Loucy (cell line): Measurements from ENCODE around the gene ULK3.

Experiments used
- H2AFZ ChIP-seq: fragments of 200-600 bp; sonication (generic); 2 replicates; pipeline ENCODE4 v1.6.0; 2016; ENCODE audit warnings: antibody characterized with exemption, mild to moderate bottlenecking, low read length, moderate library complexity
- H3F3A ChIP-seq: fragments of 200-600 bp; 2 replicates; pipeline ENCODE4 v1.6.0; 2016; ENCODE audit warnings: antibody characterized with exemption, low read depth, mild to moderate bottlenecking
- H3K27me3 ChIP-seq: fragments of 200-600 bp; sonication (generic); 2 replicates; pipeline ENCODE4 v1.6.1; 2014; ENCODE audit warnings: low read length, mild to moderate bottlenecking; ENCODE audit not compliant: insufficient read depth, poor library complexity, severe bottlenecking
- H3K36me3 ChIP-seq: fragments of 200-600 bp; sonication (generic); 2 replicates; pipeline ENCODE4 v1.6.1; 2016; ENCODE audit warnings: low read length; ENCODE audit not compliant: insufficient read depth
- H3K4me1 ChIP-seq: fragments of 200-600 bp; sonication (generic); 2 replicates; pipeline ENCODE4 v1.5.1; 2014; ENCODE audit warnings: low read length, mild to moderate bottlenecking; ENCODE audit not compliant: insufficient read depth, poor library complexity, severe bottlenecking
- H3K4me2 ChIP-seq: fragments of 200-600 bp; sonication (generic); 2 replicates; pipeline ENCODE4 v1.6.0; 2014; ENCODE audit warnings: antibody characterized with exemption, low read length, low read depth, mild to moderate bottlenecking; ENCODE audit not compliant: poor library complexity, severe bottlenecking
- H3K4me3 ChIP-seq: fragments of 200-600 bp; sonication (generic); 2 replicates; pipeline ENCODE4 v1.5.1; 2014; ENCODE audit warnings: low read length, mild to moderate bottlenecking, mixed read lengths; ENCODE audit not compliant: poor library complexity, severe bottlenecking
- H3K79me2 ChIP-seq: fragments of 200-600 bp; sonication (generic); 2 replicates; pipeline ENCODE4 v1.6.1; 2014; ENCODE audit warnings: low read length; ENCODE audit not compliant: insufficient read depth
- H3K9ac ChIP-seq: fragments of 200-600 bp; sonication (generic); 2 replicates; pipeline ENCODE4 v1.6.0; 2014; ENCODE audit warnings: mild to moderate bottlenecking, low read depth, low read length, moderate library complexity; ENCODE audit not compliant: poor library complexity, severe bottlenecking
- H3K9me2 ChIP-seq: fragments of 200-600 bp; sonication (generic); replicated peaks from 2 replicates; pipeline ENCODE4 v1.6.1; 2016; ENCODE audit warnings: low read depth, low read length, mixed read lengths
- H3K9me3 ChIP-seq: fragments of 200-600 bp; sonication (generic); 2 replicates; pipeline ENCODE4 v1.6.1; 2014; ENCODE audit warnings: mild to moderate bottlenecking, antibody characterized with exemption, low read length, low read depth; ENCODE audit not compliant: insufficient read depth
- H4K20me1 ChIP-seq: fragments of 200-600 bp; sonication (generic); 2 replicates; pipeline ENCODE4 v1.6.0; 2014; ENCODE audit warnings: antibody characterized with exemption, low read length, mild to moderate bottlenecking; ENCODE audit not compliant: insufficient read depth, poor library complexity, severe bottlenecking
- EZH2phosphoT487 ChIP-seq: fragments of 200-600 bp; IDR thresholded peaks from 2 replicates; pipeline ENCODE4 v1.6.1; 2018; ENCODE audit warnings: antibody characterized with exemption, mild to moderate bottlenecking, moderate library complexity, borderline replicate concordance
- TF ChIP-seq, protein P1 (sequence below): fragments of 200-600 bp; sonication (generic); conservative IDR thresholded peaks from 2 replicates; pipeline ENCODE4 v1.5.1; 2014; ENCODE audit warnings: mild to moderate bottlenecking, antibody characterized with exemption, low read length

ULK3 gene

DNA sequence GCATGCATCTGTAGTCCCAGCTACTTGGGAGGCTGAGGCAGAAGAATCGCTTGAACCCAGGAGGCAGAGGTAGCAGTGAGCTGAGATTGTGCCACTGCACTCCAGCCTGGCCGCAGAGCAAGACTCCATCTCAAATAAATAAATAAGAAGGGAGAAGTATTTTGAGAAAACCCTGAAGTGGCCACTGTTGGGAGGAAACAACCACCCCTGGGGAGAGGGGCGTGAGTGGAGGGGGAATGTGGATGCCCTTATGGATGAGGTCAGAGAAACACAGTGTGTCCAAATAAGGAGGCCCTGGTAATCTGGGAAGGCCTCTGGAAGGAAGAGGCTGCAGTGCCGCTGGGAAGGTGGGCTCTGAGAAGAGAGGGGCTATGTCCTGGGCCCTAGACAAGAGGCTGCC is 20.7 kb downstream of the ULK3 start:
- no peak overlapping the region for H3K4me2 ChIP-seq

DNA sequence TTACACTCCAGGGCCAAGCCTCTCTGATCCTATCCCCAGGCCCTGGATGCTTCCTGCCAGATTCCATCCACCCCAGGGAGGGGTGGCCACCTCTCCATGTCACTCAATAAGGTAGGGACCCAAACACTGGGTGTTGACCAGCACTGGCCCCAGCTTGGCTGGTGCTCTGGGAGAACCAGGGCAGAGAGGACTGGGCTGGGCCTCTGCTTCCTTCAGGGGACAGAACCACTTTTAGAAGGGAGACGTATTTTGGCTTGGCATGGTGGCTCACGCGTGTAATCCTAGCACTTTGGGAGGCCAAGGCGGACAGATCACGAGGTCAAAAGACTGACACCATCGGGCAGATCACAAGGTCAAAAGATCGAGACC is 21.2 kb downstream of the ULK3 start:
- Histone ChIP-seq H3K9me3 (no peaks in the 10 kb centered on the region), H3K36me3 (no peaks in the 10 kb centered on the region), H3K4me2 (no peak overlapping the region), H3K4me1 (no peaks in the 10 kb centered on the region), H3K9me2 (no peaks in the 10 kb centered on the region), H3K9ac (no peak overlapping the region), H3K4me3 (no peak overlapping the region), H3K79me2 (no peaks in the 10 kb centered on the region), H3K27me3 (no peaks in the 10 kb centered on the region), H4K20me1 (no peaks in the 10 kb centered on the region), H2AFZ (no peak overlapping the region), H3F3A (no peaks in the 10 kb centered on the region)
- TF ChIP-seq, protein P1, sequence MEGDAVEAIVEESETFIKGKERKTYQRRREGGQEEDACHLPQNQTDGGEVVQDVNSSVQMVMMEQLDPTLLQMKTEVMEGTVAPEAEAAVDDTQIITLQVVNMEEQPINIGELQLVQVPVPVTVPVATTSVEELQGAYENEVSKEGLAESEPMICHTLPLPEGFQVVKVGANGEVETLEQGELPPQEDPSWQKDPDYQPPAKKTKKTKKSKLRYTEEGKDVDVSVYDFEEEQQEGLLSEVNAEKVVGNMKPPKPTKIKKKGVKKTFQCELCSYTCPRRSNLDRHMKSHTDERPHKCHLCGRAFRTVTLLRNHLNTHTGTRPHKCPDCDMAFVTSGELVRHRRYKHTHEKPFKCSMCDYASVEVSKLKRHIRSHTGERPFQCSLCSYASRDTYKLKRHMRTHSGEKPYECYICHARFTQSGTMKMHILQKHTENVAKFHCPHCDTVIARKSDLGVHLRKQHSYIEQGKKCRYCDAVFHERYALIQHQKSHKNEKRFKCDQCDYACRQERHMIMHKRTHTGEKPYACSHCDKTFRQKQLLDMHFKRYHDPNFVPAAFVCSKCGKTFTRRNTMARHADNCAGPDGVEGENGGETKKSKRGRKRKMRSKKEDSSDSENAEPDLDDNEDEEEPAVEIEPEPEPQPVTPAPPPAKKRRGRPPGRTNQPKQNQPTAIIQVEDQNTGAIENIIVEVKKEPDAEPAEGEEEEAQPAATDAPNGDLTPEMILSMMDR: no peak
- TF ChIP-seq EZH2phosphoT487: no peak

More for the DNA sequence above, 20.7 kb downstream of the ULK3 start:
- H3K4me3 ChIP-seq: no peak overlapping the region
- no peaks in the 10 kb centered on the region for H3K9me3 ChIP-seq
- no peaks in the 10 kb centered on the region for H3K9me2 ChIP-seq
- no peaks in the 10 kb centered on the region for H3F3A ChIP-seq
- no peaks in the 10 kb centered on the region for H3K79me2 ChIP-seq
- H3K36me3 ChIP-seq: no peaks in the 10 kb centered on the region
- H4K20me1 ChIP-seq: no peaks in the 10 kb centered on the region
- H3K9ac ChIP-seq: no peak overlapping the region
- TF ChIP-seq EZH2phosphoT487: no peak
- TF ChIP-seq, protein P1: no peak
- H3K27me3 ChIP-seq: no peaks in the 10 kb centered on the region
- H2AFZ ChIP-seq: no peak overlapping the region
- no peaks in the 10 kb centered on the region for H3K4me1 ChIP-seq

DNA sequence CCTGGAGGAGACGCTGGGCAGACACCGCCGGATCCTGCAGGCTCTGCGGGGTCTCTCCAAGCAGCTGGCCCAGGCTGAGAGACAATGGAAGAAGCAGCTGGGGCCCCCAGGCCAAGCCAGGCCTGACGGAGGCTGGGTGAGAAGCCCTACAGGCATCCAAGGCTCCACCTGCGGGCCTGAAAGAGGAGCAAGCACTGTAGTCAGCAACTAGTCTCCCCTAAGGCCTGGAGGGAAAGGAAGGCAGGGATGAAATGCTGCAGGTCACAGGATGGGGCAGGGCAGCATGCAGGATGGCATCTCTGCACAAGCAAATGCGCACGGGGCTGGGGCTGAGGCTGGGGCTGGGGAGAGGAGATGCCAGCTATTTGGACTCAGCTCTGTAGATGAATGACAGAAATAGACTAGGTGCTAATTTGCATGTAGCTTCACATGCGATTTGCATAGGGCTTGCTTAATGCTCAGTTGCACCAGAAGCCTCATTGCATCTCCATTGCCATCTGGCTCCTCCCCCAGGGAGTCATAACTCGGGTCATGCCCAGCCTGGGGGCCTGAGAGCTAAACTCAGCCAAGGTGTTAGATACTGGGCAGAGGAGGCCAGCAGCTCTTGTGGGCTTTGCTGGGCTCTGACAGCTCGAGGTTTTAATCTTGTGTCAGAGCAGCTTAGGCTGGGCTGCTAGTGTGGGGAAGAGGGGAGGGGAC is 21.7 kb downstream of the ULK3 start:
- no peaks in the 10 kb centered on the region for H3F3A ChIP-seq
- no peaks in the 10 kb centered on the region for H3K4me1 ChIP-seq
- no peaks in the 10 kb centered on the region for H3K79me2 ChIP-seq
- H3K27me3 ChIP-seq: no peaks in the 10 kb centered on the region
- no peaks in the 10 kb centered on the region for H3K9me3 ChIP-seq
- H3K9me2 ChIP-seq: no peaks in the 10 kb centered on the region
- TF ChIP-seq, protein P1: no peak
- TF ChIP-seq EZH2phosphoT487: no peak
- H4K20me1 ChIP-seq: no peaks in the 10 kb centered on the region
- no peak overlapping the region for H2AFZ ChIP-seq
- no peak overlapping the region for H3K4me2 ChIP-seq
- H3K9ac ChIP-seq: no peak overlapping the region
- no peak overlapping the region for H3K4me3 ChIP-seq
- no peaks in the 10 kb centered on the region for H3K36me3 ChIP-seq
